RWPE2 (cell line): Measurements from ENCODE around the gene CLSTN2.

Experiments used
- ATAC-seq: fragments of 200-7000 bp; cut with Tn5 transposase; 3 replicates; pipeline ENCODE4 v1.9.1; 2021; ENCODE audit warnings: low read depth
- DNase-seq: peaks from one replicate; pipeline ENCODE4 v3.0.0-alpha.2; 2020; ENCODE audit warnings: low spot score
- H3K27ac ChIP-seq: fragments of 450-650 bp; 2 replicates; pipeline ENCODE4 v1.5.1; 2017; ENCODE audit warnings: mild to moderate bottlenecking; ENCODE audit not compliant: poor library complexity, severe bottlenecking
- H3K27me3 ChIP-seq: fragments of 250-450 bp; sonication (Bioruptor Pico); 2 replicates; pipeline ENCODE4 v1.5.1; 2021; ENCODE audit warnings: mild to moderate bottlenecking, moderate library complexity; ENCODE audit not compliant: insufficient read depth, poor library complexity, severe bottlenecking
- H3K36me3 ChIP-seq: fragments of 250-450 bp; sonication (Bioruptor Pico); 2 replicates; pipeline ENCODE4 v1.5.1; 2020; ENCODE audit warnings: low read depth, mild to moderate bottlenecking, moderate library complexity
- H3K4me1 ChIP-seq: fragments of 250-450 bp; sonication (Bioruptor Pico); 2 replicates; pipeline ENCODE4 v1.5.1; 2021; ENCODE audit warnings: mild to moderate bottlenecking, moderate library complexity; ENCODE audit not compliant: insufficient read depth, poor library complexity, severe bottlenecking
- H3K4me3 ChIP-seq: fragments of 250-450 bp; sonication (Bioruptor Pico); 2 replicates; pipeline ENCODE4 v1.5.1; 2021; ENCODE audit warnings: mild to moderate bottlenecking, moderate library complexity; ENCODE audit not compliant: severe bottlenecking
- H3K9me3 ChIP-seq: fragments of 250-450 bp; sonication (Bioruptor Pico); 2 replicates; pipeline ENCODE4 v1.5.1; 2021; ENCODE audit warnings: mild to moderate bottlenecking, moderate library complexity; ENCODE audit not compliant: severe bottlenecking
- TF ChIP-seq, protein P1 (sequence below): fragments of 450-650 bp; IDR thresholded peaks from one replicate; pipeline ENCODE4 v1.5.1; 2017; ENCODE audit warnings: mild to moderate bottlenecking, moderate library complexity; ENCODE audit not compliant: poor library complexity, severe bottlenecking

The CLSTN2 gene

DNA sequence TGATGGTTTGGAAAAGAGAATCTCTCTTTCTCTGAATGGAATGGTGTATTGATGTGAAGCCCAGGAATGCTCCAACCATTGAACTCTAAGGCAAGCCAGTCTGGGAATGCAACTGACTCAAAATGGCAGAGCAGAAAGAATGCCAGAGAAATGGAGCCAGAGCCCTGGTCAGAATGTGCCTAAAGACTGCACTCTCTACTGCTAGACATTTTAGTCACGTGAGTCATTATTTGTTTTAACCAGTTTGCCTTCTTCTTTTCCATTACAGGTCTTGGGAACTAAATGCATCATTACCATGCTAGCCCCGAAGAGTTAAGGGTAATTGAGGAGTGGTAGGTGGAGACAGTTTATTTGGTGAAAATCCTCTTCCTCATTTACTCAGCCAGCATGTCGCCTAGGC is 675.6 kb downstream of the CLSTN2 start:
- Histone ChIP-seq H3K27me3 (no peaks in the 10 kb centered on the region), H3K27ac (no peak overlapping the region), H3K36me3 (no peaks in the 10 kb centered on the region), H3K9me3 (no peaks in the 10 kb centered on the region), H3K4me3 (no peak overlapping the region), H3K4me1 (no peaks in the 10 kb centered on the region)
- no peak for DNase-seq
- TF ChIP-seq, protein P1, sequence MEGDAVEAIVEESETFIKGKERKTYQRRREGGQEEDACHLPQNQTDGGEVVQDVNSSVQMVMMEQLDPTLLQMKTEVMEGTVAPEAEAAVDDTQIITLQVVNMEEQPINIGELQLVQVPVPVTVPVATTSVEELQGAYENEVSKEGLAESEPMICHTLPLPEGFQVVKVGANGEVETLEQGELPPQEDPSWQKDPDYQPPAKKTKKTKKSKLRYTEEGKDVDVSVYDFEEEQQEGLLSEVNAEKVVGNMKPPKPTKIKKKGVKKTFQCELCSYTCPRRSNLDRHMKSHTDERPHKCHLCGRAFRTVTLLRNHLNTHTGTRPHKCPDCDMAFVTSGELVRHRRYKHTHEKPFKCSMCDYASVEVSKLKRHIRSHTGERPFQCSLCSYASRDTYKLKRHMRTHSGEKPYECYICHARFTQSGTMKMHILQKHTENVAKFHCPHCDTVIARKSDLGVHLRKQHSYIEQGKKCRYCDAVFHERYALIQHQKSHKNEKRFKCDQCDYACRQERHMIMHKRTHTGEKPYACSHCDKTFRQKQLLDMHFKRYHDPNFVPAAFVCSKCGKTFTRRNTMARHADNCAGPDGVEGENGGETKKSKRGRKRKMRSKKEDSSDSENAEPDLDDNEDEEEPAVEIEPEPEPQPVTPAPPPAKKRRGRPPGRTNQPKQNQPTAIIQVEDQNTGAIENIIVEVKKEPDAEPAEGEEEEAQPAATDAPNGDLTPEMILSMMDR: no peak
- ATAC-seq: no peak

- ATAC-seq: no peak
- H3K27ac ChIP-seq: no peak overlapping the region
- H3K4me1 ChIP-seq: no peaks in the 10 kb centered on the region
Measured at GRCh38 chr3:140614001-140614400, 679.0 kb downstream of the CLSTN2 start.

GRCh38 chr3:140617135-140617534 is 682.1 kb downstream of the CLSTN2 start:
- no peak overlapping the region for H3K4me3 ChIP-seq
- no peaks in the 10 kb centered on the region for H3K36me3 ChIP-seq
- ATAC-seq: no peak
- H3K9me3 ChIP-seq: no peaks in the 10 kb centered on the region
- no peaks in the 10 kb centered on the region for H3K4me1 ChIP-seq
- no peak for DNase-seq
- H3K27me3 ChIP-seq: no peaks in the 10 kb centered on the region
- TF ChIP-seq, protein P1: no peak
- H3K27ac ChIP-seq: no peak overlapping the region

More at GRCh38 chr3:140614001-140614400, 679.0 kb downstream of the CLSTN2 start:
- Histone ChIP-seq H3K9me3 (no peaks in the 10 kb centered on the region), H3K4me3 (no peak overlapping the region), H3K36me3 (no peaks in the 10 kb centered on the region), H3K27me3 (no peaks in the 10 kb centered on the region)
- no peak for DNase-seq
- TF ChIP-seq, protein P1: no peak

DNA sequence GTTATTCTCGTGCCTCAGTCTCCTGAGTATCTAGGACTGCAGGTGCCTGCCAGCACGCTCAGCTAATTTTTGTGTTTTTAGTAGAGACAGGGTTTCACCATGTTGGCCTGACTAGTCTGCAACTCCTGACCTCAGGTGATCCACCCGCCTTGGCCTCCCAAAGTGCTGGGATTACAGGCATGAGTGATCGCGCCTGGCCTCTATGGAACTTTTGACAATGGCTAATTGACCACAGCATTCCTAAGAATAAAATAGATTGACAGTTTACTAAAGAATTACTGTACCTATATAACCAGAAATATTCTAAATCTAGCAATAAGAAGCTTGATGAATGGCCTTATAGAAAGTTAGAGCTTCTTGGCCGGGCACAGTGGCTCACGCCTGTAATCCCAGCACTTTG is 691.9 kb downstream of the CLSTN2 start:
- DNase-seq: no peak
- no peak for ATAC-seq
- H3K27ac ChIP-seq: no peak overlapping the region
- TF ChIP-seq, protein P1: no peak
- peaks cover 18% of the 10 kb centered on the region for H3K4me1 ChIP-seq
- no peak overlapping the region for H3K4me3 ChIP-seq
- H3K27me3 ChIP-seq: no peaks in the 10 kb centered on the region
- H3K9me3 ChIP-seq: no peaks in the 10 kb centered on the region
- no peaks in the 10 kb centered on the region for H3K36me3 ChIP-seq
